Nephron (organoid): Measurements from ENCODE around the gene ABCC11.

ENCODE experiments used
- H3K27ac Mint-ChIP-seq, 3 experiments: 2 replicates each; pipeline ENCODE4 v1.8.0; 2020; ENCODE audit warnings: mixed read lengths in 3 of 3, mild to moderate bottlenecking in 2 of 3, moderate library complexity in 1 of 3
- H3K27me3 Mint-ChIP-seq: 2 replicates; pipeline ENCODE4 v1.8.0; 2021; ENCODE audit warnings: low read depth, mild to moderate bottlenecking, moderate library complexity, mixed read lengths
- H3K36me3 Mint-ChIP-seq: 2 replicates; pipeline ENCODE4 v1.8.0; 2020; ENCODE audit warnings: low read depth, mixed read lengths
- H3K4me1 Mint-ChIP-seq: 2 replicates; pipeline ENCODE4 v1.8.0; 2020; ENCODE audit warnings: mixed read lengths
- H3K4me3 Mint-ChIP-seq, 3 experiments: 2 replicates each; pipeline ENCODE4 v1.8.0; 2020; ENCODE audit warnings: mild to moderate bottlenecking in 3 of 3, mixed read lengths in 3 of 3, moderate library complexity in 2 of 3
- H3K9me3 Mint-ChIP-seq: 2 replicates; pipeline ENCODE4 v1.8.0; 2020; ENCODE audit warnings: mixed read lengths
- CTCF ChIP-seq, 3 experiments: fragments of 200-600 bp; sonication (generic); IDR thresholded peaks; one replicate each; pipeline ENCODE4 v1.5.0; 2021; ENCODE audit warnings: antibody characterized with exemption in 3 of 3; ENCODE audit not compliant: unreplicated experiment in 3 of 3

Gene ABCC11

DNA sequence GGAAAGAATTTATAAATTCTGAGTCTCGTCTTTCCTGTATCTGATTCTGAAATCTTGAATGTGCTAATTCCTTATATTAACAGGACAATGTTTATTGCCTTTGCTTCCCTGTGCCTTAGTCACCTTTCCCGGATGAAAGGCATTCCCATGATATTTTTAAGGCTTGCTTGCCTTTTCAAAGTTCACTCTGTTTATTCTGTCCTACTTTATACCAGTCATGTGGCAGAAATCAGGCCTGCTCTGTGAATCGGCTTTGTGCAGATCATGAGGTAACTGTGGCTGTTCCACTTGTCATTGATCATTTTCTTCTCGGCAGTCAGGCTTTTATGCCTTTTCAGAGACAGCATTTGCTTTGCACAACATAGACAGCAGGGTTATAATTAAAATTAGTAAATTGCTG is 28.8 kb upstream of the ABCC11 start:
- Mint-ChIP-seq H3K9me3 (no peaks in the 10 kb centered on the region), H3K4me1 (no peaks in the 10 kb centered on the region), H3K27ac (no peak overlapping the region), H3K27me3 (no peaks in the 10 kb centered on the region), H3K36me3 (peaks cover 32% of the 10 kb centered on the region), H3K4me3 (no peak overlapping the region)
- no peak for TF ChIP-seq CTCF (IDR thresholded peaks at IDR 0.05; ENCODE audit: unreplicated experiment in 3 of 3)

DNA sequence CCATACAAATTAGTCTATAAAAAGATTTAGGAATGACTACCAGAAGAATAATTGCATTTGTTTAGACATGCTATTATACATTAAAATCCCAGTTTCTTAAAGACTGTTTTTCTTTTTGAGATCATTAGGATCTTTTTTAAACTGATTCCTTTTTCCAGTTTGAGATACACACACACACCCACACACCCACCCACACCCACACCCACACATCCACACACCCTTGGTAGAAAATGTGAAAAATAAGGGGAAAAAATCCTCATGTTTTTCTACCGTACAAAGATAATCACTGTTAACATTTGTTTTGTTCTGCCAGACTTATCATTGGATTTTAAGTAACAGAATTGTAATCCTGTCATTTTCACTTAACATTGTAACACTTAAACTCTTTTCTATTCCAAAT is 27.1 kb upstream of the ABCC11 start:
- no peaks in the 10 kb centered on the region for H3K9me3 Mint-ChIP-seq
- TF ChIP-seq CTCF (IDR thresholded peaks at IDR 0.05; ENCODE audit: unreplicated experiment in 3 of 3), result no peak
- H3K27me3 Mint-ChIP-seq, result no peaks in the 10 kb centered on the region
- H3K36me3 Mint-ChIP-seq, result peaks cover 30% of the 10 kb centered on the region
- no peaks in the 10 kb centered on the region for H3K4me1 Mint-ChIP-seq
- H3K4me3 Mint-ChIP-seq, result no peak overlapping the region
- H3K27ac Mint-ChIP-seq, result no peak overlapping the region

- no peaks in the 10 kb centered on the region for H3K9me3 Mint-ChIP-seq
- H3K27me3 Mint-ChIP-seq, result no peaks in the 10 kb centered on the region
- H3K4me1 Mint-ChIP-seq, result no peaks in the 10 kb centered on the region
- H3K27ac Mint-ChIP-seq, result no peak overlapping the region
- peaks cover 24% of the 10 kb centered on the region for H3K36me3 Mint-ChIP-seq
- H3K4me3 Mint-ChIP-seq, result no peak overlapping the region
- TF ChIP-seq CTCF (IDR thresholded peaks at IDR 0.05; ENCODE audit: unreplicated experiment in 3 of 3), result no peak
Measured at GRCh38 chr16:48272837-48273421, 25.6 kb upstream of the ABCC11 start.

DNA sequence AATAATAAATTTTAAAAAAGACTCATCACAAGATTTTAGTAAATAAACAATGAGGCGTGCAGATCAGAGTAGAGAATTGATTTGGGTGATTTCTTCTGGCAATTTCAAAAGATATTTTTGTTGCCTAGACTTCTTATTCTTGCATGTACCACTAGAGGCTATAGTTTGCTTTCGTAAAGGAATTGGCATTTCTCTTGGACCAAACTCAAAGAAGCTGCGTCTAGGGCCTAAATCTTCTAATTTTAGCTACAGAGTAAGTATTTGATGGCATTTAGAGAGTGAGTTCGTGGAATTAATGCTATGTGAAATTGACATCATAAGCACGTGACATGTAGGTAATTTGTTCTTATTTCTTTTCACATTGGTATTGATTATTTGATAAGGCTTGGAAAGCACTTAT is 24.4 kb upstream of the ABCC11 start:
- no peak overlapping the region for H3K27ac Mint-ChIP-seq
- TF ChIP-seq CTCF (IDR thresholded peaks at IDR 0.05; ENCODE audit: unreplicated experiment in 3 of 3), result no peak

DNA sequence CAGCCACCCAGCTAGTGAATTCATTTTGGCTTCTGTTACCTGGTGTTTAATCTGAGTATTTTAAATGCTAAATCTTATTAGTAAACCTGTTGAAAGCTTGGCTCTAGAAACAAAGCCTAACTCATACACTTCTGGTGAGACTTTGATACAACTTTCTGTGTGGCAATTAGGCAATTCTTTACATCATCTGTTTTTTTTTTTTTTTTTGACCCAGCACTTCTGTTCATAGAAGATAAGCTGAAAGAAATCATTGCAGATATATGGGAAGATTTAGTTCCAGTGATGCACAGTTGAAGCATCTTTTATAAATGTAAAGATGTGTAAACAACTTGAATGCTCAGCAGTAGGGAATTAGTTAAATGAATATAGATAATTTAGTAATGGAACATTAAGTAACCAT is 21.7 kb upstream of the ABCC11 start:
- Mint-ChIP-seq H3K27ac (no peak overlapping the region), H3K4me3 (no peak overlapping the region), H3K36me3 (peaks cover 36% of the 10 kb centered on the region), H3K9me3 (no peaks in the 10 kb centered on the region), H3K27me3 (no peaks in the 10 kb centered on the region), H3K4me1 (no peaks in the 10 kb centered on the region)
- no peak for TF ChIP-seq CTCF (IDR thresholded peaks at IDR 0.05; ENCODE audit: unreplicated experiment in 3 of 3)

More for the DNA sequence above, 24.4 kb upstream of the ABCC11 start:
- H3K36me3 Mint-ChIP-seq, result peaks cover 18% of the 10 kb centered on the region
- no peak overlapping the region for H3K4me3 Mint-ChIP-seq
- H3K4me1 Mint-ChIP-seq, result no peaks in the 10 kb centered on the region
- no peaks in the 10 kb centered on the region for H3K9me3 Mint-ChIP-seq
- no peaks in the 10 kb centered on the region for H3K27me3 Mint-ChIP-seq

GRCh38 chr16:48262631-48263030 is 15.3 kb upstream of the ABCC11 start:
- Mint-ChIP-seq H3K4me3 (no peak overlapping the region), H3K4me1 (no peaks in the 10 kb centered on the region), H3K36me3 (peaks cover 73% of the 10 kb centered on the region), H3K9me3 (no peaks in the 10 kb centered on the region), H3K27ac (no peak overlapping the region), H3K27me3 (no peaks in the 10 kb centered on the region)
- TF ChIP-seq CTCF (IDR thresholded peaks at IDR 0.05; ENCODE audit: unreplicated experiment in 3 of 3), result no peak
